ENCODE data around the gene MED9. TPM values are rescaled to one million over a fixed set of nuclear protein-coding genes. Genes with fewer than 3 reads are reported as not detected.

Gene MED9
- total and polyA plus RNA-seq, 4 donors: 6.4 to 12.5 (median 8.8) TPM

- DNase-seq (ENCODE audit: low spot score): no peak
- 71% methylated on average over 5 of the region's 5 CpGs for WGBS
These were observed 10.3 kb upstream of the MED9 start for GRCh38 chr17:17466511-17466910.

More at GRCh38 chr17:17466511-17466910, 10.3 kb upstream of the MED9 start:
- no peaks in the 10 kb centered on the region for H3K36me3 ChIP-seq (ENCODE audit: control insufficient read depth in 4 of 4, insufficient read depth in 3 of 4, low read depth in 1 of 4, low read length in 3 of 4)
- TF ChIP-seq EGR1 (IDR thresholded peaks at IDR 0.05; ENCODE audit: low read depth in 2 of 2) (no peak), REST (IDR thresholded peaks at IDR 0.05) (no peak), TAF1 (conservative IDR thresholded peaks at IDR 0.05) (no peak), GABPA (IDR thresholded peaks at IDR 0.05 in 1 of 2, conservative IDR thresholded peaks at IDR 0.05 in 1 of 2) (no peak), MAX (IDR thresholded peaks at IDR 0.05) (no peak), HNF4A (conservative IDR thresholded peaks at IDR 0.05) (no peak), YY1 (IDR thresholded peaks at IDR 0.05) (no peak), NR2F2 (IDR thresholded peaks at IDR 0.05) (no peak), RXRA (IDR thresholded peaks at IDR 0.05) (no peak), RAD21 (IDR thresholded peaks at IDR 0.05) (no peak), HNF4G (IDR thresholded peaks at IDR 0.05) (no peak), FOXA1 (IDR thresholded peaks at IDR 0.05) (no peak), ZBTB33 (IDR thresholded peaks at IDR 0.05) (no peak), CTCF (IDR thresholded peaks at IDR 0.05; ENCODE audit: low read depth, low read length, missing input control) (no peak), SP1 (IDR thresholded peaks at IDR 0.05) (no peak), JUND (IDR thresholded peaks at IDR 0.05) (no peak), FOXA2 (IDR thresholded peaks at IDR 0.05) (no peak)
- H3K27me3 ChIP-seq (ENCODE audit: control insufficient read depth in 4 of 4, insufficient read depth in 4 of 4, low read length in 3 of 4): no peaks in the 10 kb centered on the region
- H3K4me1 ChIP-seq (ENCODE audit: control insufficient read depth in 4 of 4, insufficient read depth in 4 of 4, low read length in 3 of 4): peaks cover 0 to 5% (median 0%) of the 10 kb centered on the region in 4 donors
- no peaks in the 10 kb centered on the region for H3K9me3 ChIP-seq (ENCODE audit: control insufficient read depth in 4 of 4, low read length in 3 of 4)
- no peak overlapping the region for H3K4me3 ChIP-seq (ENCODE audit: low read depth in 1 of 3, low read length in 3 of 3)
- no peak overlapping the region for H3K27ac ChIP-seq (ENCODE audit: low read depth in 1 of 2, low read length in 2 of 2)
- no peak overlapping the region for H3K9ac ChIP-seq (ENCODE audit: low read depth in 1 of 2, low read length in 2 of 2)

All from liver (tissue), 9 donors.